Neuron (in vitro differentiated cells): ENCODE data around the gene RFNG.

Experiments
- H2AFZ ChIP-seq: one replicate; pipeline ENCODE4 v1.6.1; 2013; ENCODE audit warnings: low read depth, mild to moderate bottlenecking, inconsistent platforms, low read length, moderate library complexity
- H3K27me3 ChIP-seq: one replicate; pipeline ENCODE4 v1.6.1; 2013; ENCODE audit warnings: low read length; ENCODE audit not compliant: insufficient read depth
- H3K36me3 ChIP-seq: one replicate; pipeline ENCODE4 v1.6.1; 2013; ENCODE audit warnings: low read length; ENCODE audit not compliant: insufficient read depth
- H3K4me1 ChIP-seq: one replicate; pipeline ENCODE4 v1.6.1; 2013; ENCODE audit warnings: low read length; ENCODE audit not compliant: insufficient read depth
- H3K4me3 ChIP-seq: 2 replicates; pipeline ENCODE4 v1.5.1; 2013; ENCODE audit warnings: mild to moderate bottlenecking, low read length, moderate library complexity
- H3K9me3 ChIP-seq: one replicate; pipeline ENCODE4 v1.6.1; 2013; ENCODE audit warnings: low read length

Gene RFNG

DNA sequence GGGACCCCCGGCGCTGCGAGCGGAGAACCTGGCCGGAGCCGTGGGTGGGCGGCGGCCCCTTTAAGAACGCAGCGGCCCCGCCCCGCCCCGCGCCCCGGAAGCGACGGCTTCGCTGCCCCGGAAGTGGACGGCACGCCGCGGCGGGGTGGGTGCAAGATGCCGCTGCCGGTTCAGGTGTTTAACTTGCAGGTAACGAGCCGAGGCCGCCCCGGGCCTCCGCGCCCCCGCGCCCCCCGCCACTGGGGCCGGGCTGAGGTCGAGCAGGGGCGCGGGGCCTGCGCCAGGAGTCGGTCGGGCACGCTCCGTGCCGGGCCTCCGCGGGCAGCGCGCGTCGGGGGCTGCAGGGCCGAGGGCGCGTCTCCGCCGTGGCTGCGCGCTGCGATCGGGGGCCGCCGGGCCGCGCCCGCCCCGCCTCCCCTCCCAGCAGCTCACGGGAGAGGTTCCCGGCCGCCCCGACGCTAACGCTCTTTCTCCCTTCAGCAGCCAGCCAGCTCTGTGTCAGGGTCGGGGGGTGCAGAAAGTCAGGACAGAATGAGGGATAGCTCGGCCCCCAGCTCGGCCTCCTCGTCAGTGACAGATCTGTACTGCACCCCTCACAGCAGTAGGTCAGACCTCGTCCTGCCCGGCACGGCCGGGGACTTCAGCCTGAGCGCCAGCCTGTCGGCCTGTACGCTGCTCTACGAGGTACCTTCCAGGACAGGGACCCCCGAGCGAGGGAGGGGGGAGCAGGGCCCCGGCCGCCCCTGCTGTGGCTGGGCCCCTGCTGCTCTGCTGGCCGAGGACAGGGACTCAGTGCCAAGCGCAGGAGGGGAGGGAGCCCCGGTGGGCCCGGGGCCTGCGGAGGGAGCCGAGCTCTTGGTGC is at the start of gene RFNG, which contains the start of gene GPS1:
TSS of gene RFNG (minus strand) at position 36 of the 862 bp plus-strand sequence. CDS start 45 bp downstream, outside the sequence.
TSS of gene GPS1 (plus strand) at position 123 of the 862 bp plus-strand sequence. CDS start at position 157, 34 bp downstream.
- H3K4me3 ChIP-seq = peak within 1 kb of the TSS; percentile 93
- peaks cover 60% of the 10 kb centered on the region for H3K36me3 ChIP-seq
- no peak within 1 kb of the TSS for H2AFZ ChIP-seq
- no peaks in the 10 kb centered on the region for H3K27me3 ChIP-seq
- no peaks in the 10 kb centered on the region for H3K9me3 ChIP-seq
- peaks cover 19% of the 10 kb centered on the region for H3K4me1 ChIP-seq

DNA sequence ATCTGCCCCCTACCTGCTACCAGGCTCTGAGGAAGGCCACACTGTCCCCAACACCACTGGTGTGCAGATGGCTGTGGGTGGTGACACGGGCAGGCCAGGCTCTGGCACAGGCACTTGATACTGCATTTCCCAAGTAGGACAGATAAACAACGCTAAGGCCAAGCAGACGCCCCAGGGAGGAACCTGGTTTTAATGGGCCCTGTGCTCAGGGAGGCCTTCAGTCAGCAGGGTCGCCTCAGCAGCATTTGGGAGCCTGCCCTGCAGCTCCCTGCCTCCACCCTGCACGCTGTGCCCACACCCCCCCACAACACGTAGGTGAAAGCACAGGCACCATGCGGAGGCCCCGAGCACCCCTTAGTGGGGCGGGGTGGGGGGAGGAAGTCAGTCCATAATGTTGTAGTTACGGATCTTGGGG is 49.7 kb upstream of the RFNG start:
- Histone ChIP-seq H3K4me1 (peaks cover 48% of the 10 kb centered on the region), H3K36me3 (peaks cover 1% of the 10 kb centered on the region), H2AFZ (no peak overlapping the region), H3K9me3 (peaks cover 2% of the 10 kb centered on the region), H3K4me3 (no peak overlapping the region), H3K27me3 (no peaks in the 10 kb centered on the region)

DNA sequence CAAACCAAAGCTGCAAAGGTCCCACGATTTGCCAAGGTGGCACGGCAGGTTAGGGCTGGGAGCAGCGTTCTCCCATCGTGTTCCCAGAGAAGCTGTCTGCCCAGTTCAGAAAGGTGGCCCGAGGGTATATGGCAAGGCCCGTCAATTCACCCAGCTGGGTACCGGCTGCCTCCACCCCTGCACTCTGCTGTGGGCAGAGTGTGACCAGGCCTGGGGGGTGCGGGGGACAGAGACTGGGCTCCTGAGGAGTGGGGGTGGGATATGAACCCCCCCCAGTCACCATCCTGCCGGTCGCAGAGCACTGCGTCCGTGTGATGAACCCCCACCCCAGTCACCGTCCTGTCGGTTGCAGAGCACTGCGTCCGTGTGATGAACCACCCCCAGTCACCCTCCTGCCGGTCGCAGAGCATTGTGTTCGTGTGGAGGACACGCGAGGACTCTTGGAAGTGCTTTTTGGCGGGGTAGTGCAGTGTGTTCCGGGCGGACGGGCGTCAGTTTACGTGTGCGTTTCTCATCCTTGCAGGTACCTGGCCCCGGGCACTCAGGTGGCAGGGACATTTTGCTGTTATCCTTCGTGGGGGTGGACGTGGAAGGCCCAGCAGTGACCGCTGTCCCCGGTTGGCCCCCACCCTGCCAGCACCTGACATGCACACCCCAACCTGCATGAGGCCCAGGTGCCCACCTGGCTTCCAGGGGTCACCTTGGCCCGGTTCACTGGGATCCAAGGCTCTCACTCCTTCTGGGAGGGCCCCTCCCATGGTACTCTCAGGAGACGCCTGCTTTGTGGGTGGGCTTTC is 49.1 kb upstream of the RFNG start:
- Histone ChIP-seq H3K9me3 (peaks cover 2% of the 10 kb centered on the region), H2AFZ (no peak overlapping the region), H3K4me3 (no peak overlapping the region), H3K4me1 (peaks cover 45% of the 10 kb centered on the region), H3K27me3 (no peaks in the 10 kb centered on the region), H3K36me3 (peaks cover 7% of the 10 kb centered on the region)

DNA sequence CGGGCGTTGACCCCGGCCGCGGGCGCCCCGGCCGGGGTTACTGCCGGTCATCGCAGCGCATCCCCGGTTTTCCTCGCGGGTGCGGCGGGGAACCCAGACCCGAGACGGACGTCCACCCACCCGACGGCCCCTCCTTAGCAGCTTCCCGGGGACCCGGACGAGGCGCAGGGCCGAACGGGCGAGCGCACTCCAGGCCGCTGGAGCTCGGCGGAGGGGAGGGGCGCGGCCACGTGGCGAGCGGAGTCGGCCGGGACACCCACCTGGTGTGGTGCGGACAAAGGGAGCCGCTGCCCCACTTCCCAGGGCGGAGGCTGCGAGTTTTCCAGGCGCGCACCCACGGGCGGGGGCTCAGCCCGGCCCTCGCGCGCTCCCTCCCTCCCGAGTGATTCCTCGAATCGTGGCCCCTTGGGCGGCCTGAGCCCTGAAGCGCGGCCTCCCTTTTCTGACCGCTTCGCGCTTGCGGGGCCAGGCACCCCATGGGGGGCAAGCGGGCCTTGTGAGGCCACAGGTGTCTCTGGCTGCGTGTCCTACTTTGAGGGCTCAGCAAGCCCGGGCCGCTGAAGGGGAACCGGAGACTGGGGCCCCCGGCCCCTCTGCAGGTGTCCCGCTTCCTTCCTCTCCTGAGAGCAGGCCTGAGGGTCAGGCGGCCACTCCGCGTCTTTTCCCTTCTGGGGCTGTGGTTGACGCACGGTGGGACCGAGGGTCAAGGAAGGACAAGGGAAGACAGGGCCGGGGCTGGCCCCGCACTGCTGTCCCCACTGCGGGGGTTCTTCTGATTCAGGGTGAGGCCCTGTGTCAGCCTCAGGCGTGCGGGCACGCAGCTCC is 47.5 kb upstream of the RFNG start:
- H3K27me3 ChIP-seq = no peaks in the 10 kb centered on the region
- H3K4me3 ChIP-seq = peak overlapping the region; percentile 79
- H3K9me3 ChIP-seq = peaks cover 2% of the 10 kb centered on the region
- H3K36me3 ChIP-seq = peaks cover 18% of the 10 kb centered on the region
- peaks cover 40% of the 10 kb centered on the region for H3K4me1 ChIP-seq
- no peak overlapping the region for H2AFZ ChIP-seq

DNA sequence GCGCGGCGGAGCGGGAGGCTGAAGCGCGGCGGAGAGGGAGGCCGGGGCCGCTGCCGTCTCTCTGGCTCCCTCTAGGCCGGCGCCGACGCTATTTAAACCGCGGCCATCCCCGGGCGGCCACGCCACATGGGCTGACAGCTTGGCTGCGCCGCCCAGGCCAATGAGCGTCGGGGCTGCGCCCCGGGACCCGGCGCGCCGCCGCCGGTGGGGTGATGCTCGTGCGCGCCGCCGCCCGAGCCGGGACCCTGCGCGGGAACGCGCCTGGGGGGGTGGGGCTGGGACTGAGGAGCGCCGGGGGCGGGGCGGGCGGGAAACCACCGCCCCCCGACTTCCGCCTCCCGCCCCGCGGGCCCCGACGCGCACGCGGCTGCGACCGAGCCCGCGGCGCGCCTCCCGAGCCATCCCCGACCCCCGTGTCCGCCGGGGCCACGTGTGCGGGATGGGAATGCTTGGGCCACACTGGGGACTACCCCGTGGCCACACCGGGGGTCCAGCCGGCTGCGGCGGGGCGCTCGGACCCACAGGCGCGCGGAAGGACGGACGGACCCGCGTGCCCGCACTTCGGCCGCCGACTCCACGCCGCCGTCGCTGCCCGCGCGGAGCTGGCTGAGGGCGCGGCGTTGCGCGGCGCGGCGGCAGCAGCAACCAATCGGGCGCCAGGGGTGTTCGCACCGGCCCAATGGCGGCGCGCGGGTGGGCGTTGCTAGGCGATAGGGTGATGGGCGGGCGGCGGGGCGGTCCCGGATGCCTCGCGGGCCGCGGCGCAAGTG is 46.7 kb upstream of the RFNG start, which contains the start of gene FASN:
TSS of gene FASN (minus strand) at position 68 of the 770 bp plus-strand sequence. CDS start 1,791 bp downstream, outside the sequence.
- peaks cover 2% of the 10 kb centered on the region for H3K9me3 ChIP-seq

DNA sequence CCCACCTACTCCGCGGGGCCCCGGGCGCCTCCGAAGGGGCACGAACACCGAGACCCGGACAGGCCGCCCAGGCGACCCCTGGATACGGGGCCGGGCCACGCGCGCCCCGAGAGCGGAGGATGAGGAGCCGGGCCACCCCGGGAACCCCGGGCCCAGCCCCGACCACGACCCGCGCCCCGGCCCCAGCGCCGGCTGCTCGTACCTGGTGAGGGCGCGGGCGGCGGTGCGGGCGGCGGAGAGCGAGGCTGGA is 46.2 kb upstream of the RFNG start:
- Histone ChIP-seq H3K27me3 (no peaks in the 10 kb centered on the region), H3K4me3 (peak overlapping the region; percentile 79), H3K36me3 (peaks cover 29% of the 10 kb centered on the region), H2AFZ (no peak overlapping the region), H3K4me1 (peaks cover 28% of the 10 kb centered on the region), H3K9me3 (peaks cover 2% of the 10 kb centered on the region)

More for the DNA sequence above, 46.7 kb upstream of the RFNG start, which contains the start of gene FASN:
- H3K27me3 ChIP-seq = no peaks in the 10 kb centered on the region
- H3K4me1 ChIP-seq = peaks cover 32% of the 10 kb centered on the region
- no peak within 1 kb of the TSS for H2AFZ ChIP-seq
- peaks cover 26% of the 10 kb centered on the region for H3K36me3 ChIP-seq
- peak within 1 kb of the TSS; percentile 79 for H3K4me3 ChIP-seq

GRCh38 chr17:82097184-82097918 is 45.7 kb upstream of the RFNG start:
- H3K4me1 ChIP-seq = peaks cover 23% of the 10 kb centered on the region
- H3K9me3 ChIP-seq = peaks cover 2% of the 10 kb centered on the region
- H3K36me3 ChIP-seq = peaks cover 31% of the 10 kb centered on the region
- no peak overlapping the region for H2AFZ ChIP-seq
- peak overlapping the region; percentile 79 for H3K4me3 ChIP-seq
- H3K27me3 ChIP-seq = no peaks in the 10 kb centered on the region

- peaks cover 19% of the 10 kb centered on the region for H3K4me1 ChIP-seq
- peaks cover 37% of the 10 kb centered on the region for H3K36me3 ChIP-seq
- peaks cover 2% of the 10 kb centered on the region for H3K9me3 ChIP-seq
- peak overlapping the region; percentile 79 for H3K4me3 ChIP-seq
- no peak overlapping the region for H2AFZ ChIP-seq
- H3K27me3 ChIP-seq = no peaks in the 10 kb centered on the region
Observed at GRCh38 chr17:82096709-82097183, 45.1 kb upstream of the RFNG start.

DNA sequence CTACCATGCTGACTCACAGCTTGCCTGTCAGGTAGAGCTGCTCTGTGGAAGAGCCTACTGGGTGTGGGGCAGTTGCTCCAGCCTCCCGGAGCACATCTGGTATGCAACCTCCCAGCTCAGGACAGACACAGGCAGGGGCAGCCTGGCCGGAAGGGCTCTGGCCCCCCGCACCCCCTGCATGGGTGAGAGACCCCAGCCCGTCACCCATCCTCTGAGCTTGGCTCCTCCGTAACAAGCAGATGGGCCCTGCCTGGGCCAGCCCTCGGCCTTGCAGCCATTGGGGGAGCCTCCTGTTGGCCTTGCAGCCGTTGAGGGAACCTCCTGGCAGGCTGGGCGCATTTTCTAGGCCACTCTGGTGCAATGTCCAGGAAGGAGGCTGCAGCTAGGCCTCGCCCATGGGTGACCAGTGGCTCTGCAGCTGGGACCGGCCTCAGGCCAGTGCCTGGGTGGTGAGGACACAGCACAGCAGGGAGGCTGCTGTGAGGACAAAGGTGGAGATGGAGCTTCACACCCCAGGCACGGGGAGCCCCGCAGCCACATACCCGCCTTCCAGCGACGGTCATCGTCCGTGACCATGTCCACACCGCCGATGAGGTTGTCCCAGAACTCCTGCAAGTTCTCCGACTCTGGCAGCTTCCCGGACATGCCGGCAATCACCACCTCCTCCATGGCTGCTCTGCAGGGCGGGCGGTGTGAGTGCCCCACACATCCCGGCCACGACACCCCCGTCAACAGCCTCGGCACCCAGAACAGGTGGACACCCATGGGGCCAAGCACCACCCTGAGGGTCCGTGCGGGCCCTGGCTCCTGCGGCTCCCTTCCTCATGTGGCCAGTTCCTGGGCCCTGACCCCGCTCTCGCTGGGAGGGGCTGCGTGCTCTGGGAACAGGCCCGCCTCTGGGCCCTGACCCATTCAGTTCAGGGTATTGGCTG is 44.4 kb upstream of the RFNG start:
- Histone ChIP-seq H3K27me3 (no peaks in the 10 kb centered on the region), H3K4me3 (peak overlapping the region; percentile 79), H3K36me3 (peaks cover 44% of the 10 kb centered on the region), H3K9me3 (peaks cover 2% of the 10 kb centered on the region), H3K4me1 (peaks cover 19% of the 10 kb centered on the region), H2AFZ (no peak overlapping the region)

GRCh38 chr17:82094931-82095776 is 43.5 kb upstream of the RFNG start:
- H3K4me3 ChIP-seq = no peak overlapping the region
- peaks cover 51% of the 10 kb centered on the region for H3K36me3 ChIP-seq
- H2AFZ ChIP-seq = no peak overlapping the region

More at GRCh38 chr17:82094931-82095776, 43.5 kb upstream of the RFNG start:
- Histone ChIP-seq H3K4me1 (peaks cover 19% of the 10 kb centered on the region), H3K27me3 (no peaks in the 10 kb centered on the region), H3K9me3 (peaks cover under 1% of the 10 kb centered on the region)
